Activated CD4-positive, alpha-beta T cell treated with anti-CD3 and anti-CD28 coated beads for 24 hours (primary cell): ENCODE data around the gene NT5DC3.
"Not testable (repeated sequence)": the region's sequence is repeated elsewhere in the genome, so short reads cannot be mapped to it uniquely, and the experiment has no call there.

Experiments
- DNase-seq, 2 donors: peaks; one replicate each; pipeline ENCODE4 v3.0.0-alpha.2; 2020; ENCODE audit warnings: low read depth in 2 of 2

Gene NT5DC3

DNA sequence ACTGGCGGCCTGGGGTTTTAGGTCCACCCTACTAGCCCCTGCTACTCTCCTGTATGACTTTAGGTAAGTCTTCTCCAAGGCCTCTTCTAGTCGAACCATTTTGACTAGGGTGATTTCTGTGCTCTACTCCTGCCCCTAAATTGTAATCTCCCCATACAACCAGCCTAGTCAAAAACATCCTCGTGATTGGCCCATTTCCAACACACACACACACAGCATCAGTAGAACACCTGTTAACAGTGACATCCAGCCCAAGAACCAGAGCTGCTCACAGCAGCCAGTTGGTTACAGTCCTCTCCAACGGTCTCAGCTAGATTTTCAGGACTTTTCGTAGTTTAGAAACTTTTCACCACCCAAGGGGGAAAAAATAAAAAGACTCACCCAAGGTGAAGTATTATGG is 30.9 kb downstream of the NT5DC3 start:
- DNase-seq = no peak

DNA sequence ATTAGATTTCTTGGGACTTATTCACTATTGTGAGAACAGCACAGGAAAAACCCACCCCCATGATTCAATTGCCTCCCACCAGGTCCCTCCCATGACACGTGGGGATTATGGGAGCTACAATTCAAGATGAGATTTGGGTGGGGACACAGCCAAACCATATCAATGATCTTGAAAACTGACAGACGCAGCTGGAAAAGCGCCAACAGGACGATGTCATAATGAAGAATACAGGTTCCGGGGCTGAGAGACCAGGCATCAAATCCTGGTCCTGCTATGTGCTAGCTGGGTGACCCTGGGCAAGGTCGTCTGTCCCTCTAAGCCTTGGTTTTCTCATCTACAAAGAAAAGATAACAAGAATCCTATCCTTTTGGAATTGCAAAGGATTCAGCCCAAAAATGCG is 31.4 kb downstream of the NT5DC3 start:
- not testable (repeated sequence) for DNase-seq

DNA sequence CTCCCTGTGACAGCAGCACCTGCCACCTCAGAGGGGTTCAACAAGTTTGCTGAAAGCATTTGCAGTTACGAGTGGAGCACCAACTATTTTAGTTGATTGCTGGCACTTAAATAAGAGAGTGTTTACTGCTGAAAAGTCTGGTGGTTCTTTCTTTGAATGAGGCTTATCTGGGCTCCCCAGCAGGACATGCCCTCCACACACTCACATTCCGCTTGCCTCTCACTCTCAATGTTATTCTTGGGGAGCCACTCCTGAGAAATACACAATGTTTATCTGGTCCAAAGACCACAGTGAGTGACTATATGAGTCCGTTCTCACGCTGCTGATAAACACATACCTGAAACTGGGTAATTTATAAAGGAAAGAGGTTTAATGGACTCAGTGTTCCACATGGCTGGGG is 31.9 kb downstream of the NT5DC3 start:
- no peak for DNase-seq

DNA sequence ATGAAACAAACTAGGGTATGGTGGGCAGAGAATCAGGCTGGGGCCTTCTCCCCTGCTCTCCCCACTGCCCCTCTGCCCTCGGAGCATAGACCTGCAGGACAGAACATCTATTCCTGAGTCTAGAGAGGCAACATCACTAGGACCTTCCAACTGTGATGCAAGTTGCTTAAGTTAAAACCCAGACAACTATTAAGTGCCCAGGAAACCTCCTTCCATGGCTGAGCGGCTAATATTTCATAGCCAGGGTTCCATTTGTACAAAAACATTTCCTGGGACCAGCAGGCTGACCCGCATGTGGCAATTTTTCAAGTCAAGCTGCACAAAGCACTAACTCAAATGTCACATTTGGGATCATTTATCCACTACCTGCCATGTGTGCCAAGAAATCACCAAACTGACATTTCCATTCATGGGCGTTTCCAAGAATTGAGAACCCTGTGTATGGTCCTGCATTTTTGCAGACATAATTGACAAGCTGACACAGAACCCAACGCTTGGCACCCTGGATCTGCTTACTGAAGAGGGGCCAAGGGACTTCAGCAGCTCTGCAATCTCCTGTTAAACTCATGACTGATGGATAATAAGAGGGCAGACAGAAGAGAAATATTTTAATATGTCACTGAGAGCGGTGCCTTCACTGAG is 32.7 kb downstream of the NT5DC3 start:
- no peak for DNase-seq

DNA sequence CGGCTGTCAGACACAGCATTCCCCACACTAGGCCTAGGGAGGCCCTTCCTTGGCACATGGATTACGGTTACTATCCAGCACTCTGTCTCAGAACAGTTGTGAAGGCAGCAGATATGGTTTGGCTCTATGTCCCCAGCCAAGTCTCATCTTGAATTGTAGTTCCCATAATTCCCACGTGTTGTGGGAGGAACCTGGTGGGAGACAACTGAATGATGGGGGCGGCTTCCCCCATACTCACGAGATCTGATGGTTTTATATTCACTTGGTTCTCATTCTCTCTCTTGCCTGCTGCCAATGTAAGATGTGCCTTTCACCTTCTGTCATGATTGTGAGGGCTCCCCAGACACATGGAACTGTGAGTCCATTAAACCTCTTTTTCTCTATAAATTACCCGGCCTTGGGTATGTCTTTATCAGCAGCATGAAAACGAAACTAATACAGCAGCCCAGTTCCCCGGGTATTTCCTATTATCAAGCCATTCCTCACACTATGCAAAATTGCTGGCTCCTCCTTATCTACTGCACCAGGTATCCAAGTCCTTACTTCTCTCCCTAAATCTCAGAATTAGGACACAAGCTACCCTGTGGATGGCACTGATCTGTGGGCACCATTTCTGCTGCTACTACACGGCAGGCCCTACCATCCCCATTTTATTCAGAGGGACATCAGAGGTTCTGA is 33.3 kb downstream of the NT5DC3 start:
- no peak for DNase-seq

DNA sequence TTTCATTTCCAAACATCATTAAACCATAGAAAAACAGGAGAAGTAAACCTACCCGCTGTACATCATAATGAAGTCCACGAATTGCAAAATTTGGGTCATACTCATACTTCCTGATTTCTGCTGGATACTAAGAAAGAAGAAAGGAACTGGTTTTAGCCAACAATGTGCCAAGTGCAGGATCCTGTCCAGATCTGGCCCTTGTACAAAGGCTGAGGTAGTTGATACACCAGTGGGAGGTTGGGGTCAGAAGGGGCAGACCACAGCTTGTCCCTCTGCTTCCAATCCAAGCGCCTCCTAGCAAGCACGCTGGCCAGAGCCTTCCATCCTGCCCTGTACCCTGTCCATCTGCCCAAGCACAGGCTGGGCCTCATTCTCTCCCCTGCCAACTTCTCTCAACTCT is 34.2 kb downstream of the NT5DC3 start:
- no peak for DNase-seq

DNA sequence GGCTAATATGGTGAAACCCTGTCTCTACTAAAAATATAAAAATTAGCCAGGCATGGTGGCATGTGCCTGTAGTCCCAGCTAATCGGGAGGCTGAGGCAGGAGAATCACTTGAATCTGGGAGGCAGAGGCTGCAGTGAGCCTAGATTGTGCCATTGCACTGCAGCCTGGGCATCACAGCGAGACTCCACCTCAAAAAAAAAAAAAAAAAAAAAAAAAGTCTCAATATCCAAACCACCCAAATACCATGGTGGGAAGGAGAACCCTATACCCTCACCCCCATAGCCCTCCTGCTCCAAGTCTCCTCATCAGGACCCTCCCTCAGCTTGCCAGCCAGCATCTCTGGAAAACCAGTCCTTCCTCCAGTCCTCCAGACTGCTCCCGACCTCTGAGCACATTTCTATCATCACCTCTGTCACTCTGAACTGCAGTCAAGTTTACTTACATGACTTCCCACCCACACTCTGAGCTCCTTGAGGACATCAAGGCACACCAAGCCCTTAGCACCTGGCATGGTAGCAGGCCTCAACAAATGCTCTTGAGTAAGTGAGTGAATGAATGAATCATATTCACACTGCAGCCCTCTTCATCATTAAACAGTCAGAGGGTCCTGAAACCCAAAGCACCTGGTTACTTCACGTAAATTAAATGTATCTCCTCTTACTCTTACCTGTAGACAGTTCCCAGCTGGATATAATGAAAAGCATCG is 35.2 kb downstream of the NT5DC3 start:
- no peak for DNase-seq

DNA sequence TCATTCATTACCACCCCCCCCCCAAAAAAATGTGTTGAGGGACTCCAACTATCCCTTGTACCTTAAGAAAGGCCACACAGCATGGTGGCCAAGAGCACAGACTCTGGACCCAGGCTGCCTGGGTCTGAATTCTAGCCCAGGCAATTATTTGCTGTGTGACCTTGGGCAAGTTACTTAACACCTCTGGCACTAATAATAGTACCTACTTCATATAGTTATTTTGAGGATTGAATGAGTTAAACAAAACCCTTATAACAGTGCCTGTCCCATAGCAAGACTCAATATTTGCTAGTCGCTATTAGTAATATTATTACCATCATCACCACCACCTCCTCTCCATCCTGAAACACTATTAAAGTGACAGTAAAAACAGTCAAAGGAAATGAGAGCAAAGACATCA is 37.2 kb downstream of the NT5DC3 start:
- no peak for DNase-seq

DNA sequence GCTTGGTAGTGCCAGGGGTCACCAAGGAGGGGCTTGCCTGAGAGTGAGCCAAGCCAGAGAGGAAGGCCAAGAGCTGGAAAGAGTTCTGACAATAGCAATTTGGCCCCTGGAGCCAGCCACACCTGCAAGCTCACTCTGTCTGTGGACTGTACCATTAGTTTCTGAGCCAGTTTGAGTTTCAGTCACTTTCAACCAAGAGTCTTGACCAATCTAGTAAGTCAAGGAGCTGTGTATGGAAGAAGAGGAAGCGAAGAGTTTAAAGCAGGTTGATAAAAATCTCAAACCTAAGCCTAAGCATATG is 38.5 kb downstream of the NT5DC3 start:
- DNase-seq = no peak

DNA sequence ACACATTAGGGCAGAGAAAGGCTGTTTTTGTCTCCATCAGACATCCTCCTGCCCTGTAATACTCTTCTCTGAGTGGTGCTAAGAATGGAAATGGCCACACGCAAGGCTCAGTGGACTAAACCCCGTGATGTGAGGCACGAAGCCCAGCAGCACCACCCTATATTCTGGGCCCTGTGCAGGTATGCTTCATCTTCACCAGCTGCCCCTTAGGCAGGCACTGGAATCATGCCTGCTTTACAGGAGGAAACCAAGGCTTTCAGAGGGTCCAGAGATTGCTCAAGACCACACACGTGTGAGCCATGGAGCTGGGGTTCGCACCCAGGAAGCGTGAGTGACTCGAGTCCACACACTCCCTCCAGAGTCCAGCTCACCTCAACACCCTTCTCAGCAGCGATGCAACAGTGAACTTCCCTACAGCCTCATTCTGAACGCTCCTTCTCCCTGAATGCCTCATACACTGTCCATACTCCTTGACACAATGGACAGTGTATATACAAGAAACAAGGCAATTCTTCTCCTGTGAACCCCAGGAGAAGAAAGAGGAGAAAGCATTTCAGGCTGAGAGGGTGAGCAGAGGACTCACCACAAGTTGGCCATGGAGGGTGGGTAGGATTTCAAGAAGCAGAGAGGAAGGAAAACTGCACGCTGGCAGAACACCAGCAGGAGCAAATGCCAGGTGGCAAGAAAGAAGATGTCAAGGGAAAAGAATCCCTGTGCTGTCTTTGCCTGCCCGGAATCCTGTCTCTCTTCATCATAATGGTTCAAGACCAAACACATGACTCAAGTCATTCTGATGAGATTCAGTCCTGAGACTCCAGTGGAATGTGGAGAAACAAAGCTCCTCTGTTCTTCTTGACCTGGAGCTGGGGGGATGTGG is 39.1 kb downstream of the NT5DC3 start:
- no peak for DNase-seq

DNA sequence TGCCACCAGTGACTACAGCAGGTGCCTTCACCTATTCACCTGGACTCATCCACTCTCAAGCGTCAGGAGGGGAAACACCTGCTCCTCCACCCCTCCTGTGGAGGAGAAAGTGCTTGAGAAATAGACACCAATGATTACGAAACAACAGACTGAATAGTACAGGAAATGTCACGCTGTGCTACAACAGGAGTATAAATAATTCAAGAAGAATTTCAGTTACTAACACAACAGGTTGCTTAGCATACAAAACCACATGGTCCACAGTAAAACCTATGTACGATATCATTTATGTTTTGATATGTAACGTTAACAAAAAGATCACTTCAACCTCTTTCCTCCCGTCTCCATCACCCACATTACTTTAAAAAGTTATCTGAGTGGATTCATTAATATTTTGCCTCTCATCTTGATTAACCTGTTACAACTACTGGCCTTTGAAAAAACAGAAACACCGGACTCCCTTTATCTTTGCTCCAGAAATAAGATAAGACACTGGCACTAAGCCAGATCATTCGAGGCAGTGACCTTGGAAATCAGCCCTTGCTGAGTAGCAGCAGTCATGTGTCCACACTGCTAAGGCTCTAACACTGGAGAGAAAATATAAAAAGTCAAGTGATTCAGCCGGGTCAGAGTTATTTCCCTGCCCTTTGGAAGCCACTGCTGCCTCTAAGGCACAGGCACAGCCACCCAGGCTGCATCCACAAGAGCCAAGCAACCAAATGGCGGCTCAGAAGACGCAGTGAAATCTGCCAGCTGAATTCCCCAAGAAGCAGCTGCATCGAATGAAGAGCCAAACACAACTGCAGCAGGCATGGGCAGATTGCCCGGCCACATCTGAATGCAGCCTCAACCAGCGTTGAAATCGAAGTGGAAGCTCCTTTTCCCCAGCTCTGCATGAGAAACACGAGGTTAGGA is 40.9 kb downstream of the NT5DC3 start:
- DNase-seq = no peak

DNA sequence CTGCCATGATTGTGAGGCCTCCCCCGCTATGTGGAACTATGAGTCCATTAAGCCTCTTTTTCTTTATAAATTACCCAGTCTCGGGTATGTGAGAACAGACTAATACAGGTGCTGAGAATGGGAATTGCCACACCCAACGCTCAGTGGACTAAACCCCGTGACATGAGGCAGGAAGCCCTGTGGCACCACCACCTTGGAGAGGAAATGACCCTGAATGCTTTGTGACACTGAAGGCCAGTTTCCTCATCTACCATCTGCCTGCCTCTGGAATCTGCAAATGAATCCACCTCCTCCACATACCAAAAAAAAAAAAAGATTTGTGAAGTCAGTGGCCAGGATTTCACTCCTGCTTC is 41.6 kb downstream of the NT5DC3 start:
- DNase-seq = no peak

DNA sequence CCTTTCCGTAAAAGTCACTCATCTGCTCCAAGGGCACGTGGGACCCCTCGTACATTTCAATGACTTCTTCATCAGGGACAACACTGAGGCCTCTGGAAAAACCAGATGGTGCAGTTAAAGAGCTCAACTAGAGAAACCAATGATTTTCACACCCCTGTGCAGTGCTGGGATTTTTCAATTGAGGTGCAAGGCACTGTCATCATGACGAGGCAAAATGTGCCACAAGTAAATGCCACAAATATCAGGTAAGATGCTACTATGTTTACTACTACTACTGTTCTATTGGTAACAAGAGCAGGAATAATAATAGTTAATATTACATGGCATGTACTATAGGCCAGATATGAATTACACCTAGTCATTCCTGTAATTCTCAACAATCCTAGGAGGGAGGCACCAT is 42.4 kb downstream of the NT5DC3 start:
- DNase-seq = no peak

DNA sequence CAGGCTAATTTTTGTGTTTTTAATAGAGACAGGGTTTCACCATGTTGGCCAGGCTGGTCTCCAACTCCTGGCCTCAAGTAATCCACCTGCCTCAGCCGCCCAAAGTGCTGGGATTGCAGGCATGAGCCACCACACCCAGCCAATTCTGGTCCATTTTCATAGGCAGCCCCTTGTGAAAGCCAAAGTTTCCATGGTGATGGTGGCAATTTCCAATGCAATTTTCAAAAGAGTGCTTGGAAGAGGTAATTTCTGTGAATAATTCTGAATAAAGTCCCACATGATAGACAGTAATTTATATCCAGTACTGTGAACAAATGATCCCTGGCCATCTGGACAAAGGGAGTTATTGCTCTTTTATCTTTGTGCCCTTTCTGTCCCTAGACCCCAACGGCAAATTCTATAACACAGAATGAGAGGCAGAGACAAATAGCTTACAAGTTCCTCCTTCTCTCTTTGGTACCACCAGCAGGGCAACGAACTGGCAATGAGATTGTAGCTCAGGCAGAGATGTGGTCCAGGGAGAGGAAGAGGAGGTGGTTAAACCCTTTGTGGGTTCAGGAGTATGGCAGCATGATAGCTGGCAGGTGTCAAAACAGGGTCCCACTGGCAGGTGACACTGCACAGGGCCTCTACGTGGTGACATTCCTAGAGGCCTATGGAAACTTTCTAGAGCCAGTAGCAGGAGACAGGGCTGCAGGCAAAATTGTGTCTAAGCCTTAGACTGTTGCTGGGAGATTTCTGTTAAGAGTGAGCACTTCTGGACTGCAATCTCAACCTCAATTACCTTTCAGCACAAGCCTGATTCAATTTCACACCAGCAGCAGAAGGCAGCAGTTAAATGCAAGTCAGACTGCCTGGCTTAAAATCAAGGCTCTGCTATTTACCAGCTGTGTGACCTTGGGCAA is 46.5 kb downstream of the NT5DC3 start:
- DNase-seq = no peak

DNA sequence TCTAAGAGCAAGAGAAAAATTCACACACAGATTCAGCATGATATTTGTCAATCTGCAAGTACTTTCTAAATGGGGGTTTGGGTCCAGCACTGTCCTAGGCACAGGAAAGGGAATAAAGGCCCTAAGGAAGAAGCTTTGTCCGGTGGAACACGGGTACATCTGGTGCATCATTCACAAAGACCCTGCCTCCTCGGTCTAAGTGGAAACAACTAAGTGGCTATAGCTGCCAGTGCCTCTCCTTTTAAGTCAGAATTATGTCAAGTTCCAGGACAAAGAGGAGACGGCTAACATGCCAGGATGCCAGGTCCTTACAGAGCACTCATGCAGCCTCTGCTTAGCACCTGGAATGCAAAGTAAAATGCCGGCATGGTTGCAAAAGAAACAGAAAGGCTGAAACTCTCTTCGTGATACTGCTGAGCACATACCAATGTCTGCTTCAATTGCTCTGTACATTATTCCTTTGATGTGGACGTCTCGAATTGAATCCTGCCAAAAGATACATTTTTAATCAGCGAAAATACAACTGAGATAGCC is 47.5 kb downstream of the NT5DC3 start:
- no peak for DNase-seq

DNA sequence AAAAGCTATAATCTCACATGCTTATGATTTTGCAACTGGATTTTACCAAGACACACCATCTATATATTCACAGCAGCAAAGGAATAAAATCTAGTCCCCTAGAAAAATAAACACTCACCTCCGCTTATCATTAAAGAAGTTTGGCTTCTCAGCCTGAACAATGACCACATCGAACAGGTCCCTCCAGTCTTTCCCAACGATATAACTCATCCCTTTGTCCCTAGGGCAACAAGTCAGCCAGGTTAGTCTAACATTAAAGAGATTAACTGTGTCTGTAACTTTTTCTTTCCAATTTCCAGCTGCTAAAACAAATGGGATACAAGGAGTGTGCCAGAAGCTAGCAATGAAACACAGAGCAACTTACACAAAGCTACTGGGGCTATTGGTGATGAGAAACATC is 48.0 kb downstream of the NT5DC3 start:
- no peak for DNase-seq

DNA sequence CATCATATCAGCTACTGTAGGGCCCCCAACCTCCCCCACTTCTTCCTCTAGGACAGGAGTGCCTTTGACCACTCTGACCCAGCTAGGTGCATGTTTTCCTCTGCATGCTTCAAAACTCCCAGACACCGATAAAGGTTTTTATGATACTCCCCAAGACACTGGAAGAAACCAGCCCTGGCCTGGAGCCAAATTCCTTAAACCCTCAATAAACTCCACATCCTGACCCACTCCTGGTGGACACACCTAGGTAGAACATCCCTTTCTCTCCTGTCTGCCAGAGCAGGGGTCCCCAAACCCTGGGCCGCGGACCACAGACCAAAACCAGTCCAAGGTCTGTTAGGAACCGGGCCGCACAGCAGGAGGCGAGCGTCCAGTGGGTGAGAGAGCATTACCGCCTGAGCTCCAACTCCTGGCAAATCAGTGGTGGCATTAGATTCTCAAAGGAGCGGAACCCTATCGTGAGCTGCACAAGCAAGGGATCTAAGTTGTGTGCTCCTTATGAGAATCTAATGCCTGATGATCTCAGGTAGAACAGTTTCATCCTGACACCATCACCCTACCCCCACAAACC is 49.6 kb downstream of the NT5DC3 start:
- DNase-seq = no peak

DNA sequence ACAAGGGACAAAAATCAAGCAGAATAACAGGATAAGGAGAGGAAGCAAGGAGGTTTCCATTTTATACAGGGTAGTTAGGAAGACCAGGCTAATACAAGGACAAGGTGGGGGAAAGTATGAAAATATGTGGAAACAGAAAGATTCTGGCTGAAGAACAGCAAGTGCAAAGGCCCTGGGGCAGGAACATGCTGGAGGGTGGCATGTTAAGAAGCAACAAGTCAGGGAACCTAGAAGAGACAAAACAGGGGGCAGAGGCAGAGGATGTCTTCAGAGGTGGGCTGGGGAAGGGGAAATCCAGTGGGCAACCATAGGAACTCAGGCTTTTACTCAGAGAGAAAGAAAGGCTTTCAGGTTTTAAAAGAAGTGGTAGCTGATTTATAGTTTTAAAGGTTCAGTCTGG is 54.8 kb downstream of the NT5DC3 start:
- no peak for DNase-seq

DNA sequence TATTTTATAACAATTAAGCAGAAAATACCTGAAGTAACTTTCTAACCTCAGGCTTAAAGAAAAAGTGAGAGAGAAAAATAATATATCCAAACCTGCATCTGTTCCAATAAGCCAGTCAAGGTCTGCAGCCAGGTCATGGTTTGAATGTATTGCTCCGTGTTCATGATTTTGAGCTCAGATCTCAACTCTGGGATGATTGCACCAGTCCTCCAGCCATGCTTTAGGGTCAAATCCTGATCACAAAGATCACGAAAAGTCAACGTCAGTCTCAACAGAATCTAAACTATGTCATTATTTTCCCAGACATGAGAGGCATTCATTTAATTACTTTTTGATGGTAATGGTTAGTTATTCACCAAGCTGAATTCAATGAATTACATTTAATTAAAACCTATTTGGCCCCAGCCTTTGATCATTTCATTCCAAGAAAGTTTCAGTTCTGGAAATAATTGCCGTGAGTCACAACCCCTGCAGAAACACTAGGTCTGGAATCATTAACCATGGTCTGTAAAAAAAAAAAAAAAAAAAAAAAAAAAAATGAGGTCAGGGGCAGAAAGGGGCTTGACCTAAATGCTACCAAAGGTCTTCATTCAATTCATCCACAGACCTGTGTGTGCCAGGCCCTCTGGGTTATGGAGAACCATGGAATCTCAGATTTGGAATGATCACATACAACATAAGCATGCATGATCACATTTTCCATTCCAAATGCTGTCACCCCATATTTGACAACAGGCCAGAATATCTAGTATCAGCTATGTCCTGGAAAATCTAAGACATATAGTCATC is 55.6 kb downstream of the NT5DC3 start:
- DNase-seq = no peak
